ENCODE measurements around the gene IGSF8. TPM values are rescaled to one million over a fixed set of nuclear protein-coding genes. Genes with fewer than 3 reads are reported as not detected.
A peak's percentile ranks its signal among the peaks of the same experiment; 100 is the strongest.

IGSF8 gene
- polyA plus RNA-seq, 2 of the 4 experiments (the other 2 are of a cell fraction) = 7.3 to 7.8 TPM

GRCh38 chr1:160062230-160062532 lies 36.2 kb downstream of the IGSF8 start (continued):
- no peak for TF ChIP-seq REST (IDR thresholded peaks at IDR 0.05)

GRCh38 chr1:160061369-160062229 lies 36.8 kb downstream of the IGSF8 start:
- TF ChIP-seq POLR2A (IDR thresholded peaks at IDR 0.05; ENCODE audit: low read length) (no peak), RNF2 (IDR thresholded peaks at IDR 0.05; ENCODE audit: borderline replicate concordance, low read depth) (no peak), ZSCAN20 (CRISPR knock-in tag; IDR thresholded peaks at IDR 0.05) (no peak), CBX8 (IDR thresholded peaks at IDR 0.05) (no peak), HOXB13 (CRISPR knock-in tag; IDR thresholded peaks at IDR 0.05; ENCODE audit: low read depth) (no peak), ATOH8 (CRISPR knock-in tag; IDR thresholded peaks at IDR 0.05; ENCODE audit: low read depth) (no peak), MAX (IDR thresholded peaks at IDR 0.05) (no peak), MAFK (IDR thresholded peaks at IDR 0.05; ENCODE audit: partially characterized antibody) (no peak), REST (IDR thresholded peaks at IDR 0.05) (no peak), GATA3 (IDR thresholded peaks at IDR 0.05; ENCODE audit: borderline replicate concordance) (no peak), EHF (CRISPR knock-in tag; IDR thresholded peaks at IDR 0.05) (no peak), HEYL (CRISPR knock-in tag; IDR thresholded peaks at IDR 0.05) (no peak), ZNF302 (CRISPR knock-in tag; IDR thresholded peaks at IDR 0.05) (no peak)
- peak in 1 of 2 experiments; percentile 31; a peak in 2 of 6 replicates for ATAC-seq
- Histone ChIP-seq H3K27ac (no peak overlapping the region), H3K4me3 (no peak overlapping the region), H3K4me2 (no peak overlapping the region), H3K4me1 (peaks cover 7% of the 10 kb centered on the region; the same call in 2 of the 3 replicates), H3K9me3 (no peaks in the 10 kb centered on the region)
- FAIRE-seq = no peak
- WGBS (ENCODE audit: missing lambda C conversion rate) = 47% methylated on average over 12 of the region's 15 CpGs
- DNase-seq (ENCODE audit: low read depth in 1 of 2, low spot score in 1 of 2) = no peak
- ChIA-PET POLR2A (no interaction called here), CTCF (interaction anchor here (3.5 to 30.0 kb wide), 3 partner anchors 9 to 22 kb away, joined by 12 to 409 read pairs (median 20); partner anchors contain the start of gene KCNJ9)

- TF ChIP-seq REST (IDR thresholded peaks at IDR 0.05) (no peak), CTCF (IDR thresholded peaks at IDR 0.05) (peak; percentile 23; the same call in 1 of the 3 replicates)
- FAIRE-seq (no peak), ATAC-seq (peak in 1 of 2 experiments; percentile 65; a peak in 3 of 6 replicates), DNase-seq (ENCODE audit: low read depth in 1 of 2, low spot score in 1 of 2) (no peak)
- CTCF ChIA-PET = interaction anchor here (1.0 to 30.0 kb wide), 7 partner anchors 8 to 234 kb away, joined by 3 to 409 read pairs (median 4); partner anchors contain the start of gene KCNJ9
- POLR2A ChIA-PET = no interaction called here
- Histone ChIP-seq H3K27ac (no peak overlapping the region), H3K4me1 (peaks cover 7% of the 10 kb centered on the region; the same call in 2 of the 3 replicates), H3K4me3 (no peak overlapping the region), H3K9me3 (no peaks in the 10 kb centered on the region), H3K4me2 (no peak overlapping the region)
- 25% methylated on average over 2 of the region's 2 CpGs for WGBS (ENCODE audit: missing lambda C conversion rate)
These were observed 40.3 kb downstream of the IGSF8 start for GRCh38 chr1:160058087-160058486.

All from A549 (cell line).